K562 (cell line): ENCODE measurements around the gene LAMA1. TPM values are rescaled to one million over a fixed set of nuclear protein-coding genes. Genes with fewer than 3 reads are reported as not detected.

Source experiments
- ATAC-seq: fragments of 200-7000 bp; cut with Tn5 transposase; 3 replicates; pipeline ENCODE4 v1.9.1; 2020; ENCODE audit warnings: moderate library complexity
- BruUV-seq: library from RNA; stranded (reverse); fragments of 400-500 nt; replicated peaks from 2 replicates; lab custom pipeline; 2021; lab: Mats Ljungman, UMichigan
- CTCF ChIA-PET: fragments of 300-600 bp; formaldehyde crosslinking; extraction: SDS; loops from one replicate; lab custom pipeline; 2021; ENCODE audit warnings: low intra/inter-chr PET ratio; lab: Yijun Ruan, JAX
- POLR2A ChIA-PET: fragments of 300-600, 350-650 bp; sonication (Branson Sonifier 250); formaldehyde crosslinking; extraction: SDS; loops from one replicate; lab custom pipeline; 2021; ENCODE audit warnings: antibody characterized with exemption, inconsistent platforms; lab: Yijun Ruan, JAX
- DNase-seq, 4 experiments: peaks; one replicate each; pipeline versions ENCODE4 v3.0.0 to v3.0.0-alpha.2; 2011 to 2018; ENCODE audit warnings: low spot score in 3 of 4, mixed read lengths in 3 of 4; ENCODE audit errors: extremely low read depth in 1 of 4
- FAIRE-seq: peaks from 2 replicates; lab custom pipeline; 2011; peaks lifted over from hg19 to GRCh38; lab: Jason Lieb, UNC
- H2AFZ ChIP-seq: 2 replicates; pipeline ENCODE4 v1.6.0; 2011; ENCODE audit warnings: low read depth, low read length, control low read depth, inconsistent platforms
- H3K27ac ChIP-seq: fragments of 200-600 bp; 3 replicates; pipeline ENCODE4 v1.8.0; 2011; ENCODE audit warnings: low read depth, mild to moderate bottlenecking, control low read depth, inconsistent platforms, low read length, moderate library complexity, mixed read lengths; ENCODE audit errors: extremely low read depth
- H3K27me3 ChIP-seq, 2 experiments: fragments of 300-600 bp in 1 of 2; 2 replicates in 1 of 2; 3 replicates in 1 of 2; pipeline versions ENCODE4 v1.6.0 to v1.8.0; 2011; ENCODE audit warnings: inconsistent platforms in 2 of 2, low read length in 2 of 2, mild to moderate bottlenecking in 1 of 2, mixed read lengths in 1 of 2, moderate library complexity in 1 of 2; ENCODE audit not compliant: control insufficient read depth in 2 of 2, insufficient read depth in 2 of 2
- H3K36me3 ChIP-seq: fragments of 300-600 bp; 3 replicates; pipeline ENCODE4 v1.8.0; 2011; ENCODE audit warnings: mild to moderate bottlenecking, low read length, inconsistent platforms; ENCODE audit not compliant: control insufficient read depth, insufficient read depth
- H3K4me1 ChIP-seq, 2 experiments: fragments of 200-600 bp in 1 of 2; replicated peaks in 1 of 2; 2 replicates in 1 of 2; 3 replicates in 1 of 2; pipeline versions ENCODE4 v1.5.1 to v1.8.0; 2011; ENCODE audit warnings: inconsistent platforms in 2 of 2, low read length in 2 of 2, mild to moderate bottlenecking in 1 of 2, mixed read lengths in 1 of 2, moderate library complexity in 1 of 2; ENCODE audit not compliant: control insufficient read depth in 2 of 2, insufficient read depth in 2 of 2
- H3K4me2 ChIP-seq: 2 replicates; pipeline ENCODE4 v1.6.1; 2011; ENCODE audit warnings: low read length, control low read depth, inconsistent platforms, mixed read lengths; ENCODE audit not compliant: insufficient read depth
- H3K4me3 ChIP-seq: fragments of 200-600 bp; sonication (generic), shearing (Covaris generic); 2 replicates; pipeline ENCODE4 v1.5.1; 2016; ENCODE audit warnings: control low read depth, inconsistent platforms
- H3K79me2 ChIP-seq: fragments of 200-600 bp; 3 replicates; pipeline ENCODE4 v1.8.0; 2011; ENCODE audit warnings: low read length, inconsistent platforms; ENCODE audit not compliant: control insufficient read depth, insufficient read depth
- H3K9ac ChIP-seq, 2 experiments: 2 replicates each; pipeline versions ENCODE4 v1.6.0 to v1.6.1; 2011; ENCODE audit warnings: low read depth in 2 of 2, low read length in 2 of 2, control low read depth in 1 of 2, inconsistent platforms in 1 of 2, mild to moderate bottlenecking in 1 of 2, mixed read lengths in 1 of 2; ENCODE audit not compliant: insufficient read depth in 1 of 2
- H3K9me1 ChIP-seq: one replicate; pipeline ENCODE4 v1.6.0; 2011; ENCODE audit warnings: inconsistent platforms, mild to moderate bottlenecking, low read length, moderate library complexity; ENCODE audit not compliant: control insufficient read depth, insufficient read depth
- H3K9me3 ChIP-seq: replicated peaks from 2 replicates; pipeline ENCODE4 v1.5.1; 2011; ENCODE audit warnings: low read depth, low read length, inconsistent platforms; ENCODE audit not compliant: control insufficient read depth, insufficient read depth
- H4K20me1 ChIP-seq: replicated peaks from 2 replicates; pipeline ENCODE4 v1.6.1; 2011; ENCODE audit warnings: low read length, inconsistent platforms, mixed read lengths; ENCODE audit not compliant: control insufficient read depth, insufficient read depth
- ARID2 ChIP-seq: fragments of 450-650 bp; IDR thresholded peaks from 2 replicates; pipeline ENCODE4 v1.6.1; 2017; ENCODE audit warnings: antibody characterized with exemption, mild to moderate bottlenecking
- BCLAF1 ChIP-seq, 2 experiments: fragments of 450-650 bp in 1 of 2; IDR thresholded peaks; 2 replicates each; pipeline ENCODE4 v1.6.1; 2011 to 2017; ENCODE audit warnings: low read depth in 2 of 2, antibody characterized with exemption in 1 of 2, borderline replicate concordance in 1 of 2, low read length in 1 of 2, mild to moderate bottlenecking in 1 of 2, mixed read lengths in 1 of 2; ENCODE audit not compliant: control insufficient read depth in 1 of 2
- C11orf30 ChIP-seq: fragments of 450-650 bp; IDR thresholded peaks from 2 replicates; pipeline ENCODE4 v1.6.1; 2016; ENCODE audit warnings: low read depth, mild to moderate bottlenecking
- CREB1 ChIP-seq, 2 experiments: sonication (generic) in 1 of 2; formaldehyde crosslinking in 1 of 2; IDR thresholded peaks; 2 replicates each; pipeline versions ENCODE4 v1.6.1 to v1.8.0; 2012 to 2022; ENCODE audit warnings: inconsistent platforms in 1 of 2, mild to moderate bottlenecking in 1 of 2, missing genetic modification reagents in 1 of 2, moderate library complexity in 1 of 2
- DEAF1 ChIP-seq: fragments of 450-650 bp; formaldehyde crosslinking; IDR thresholded peaks from 2 replicates; pipeline ENCODE4 v1.4.0; 2020; ENCODE audit warnings: mild to moderate bottlenecking, moderate library complexity
- FUS ChIP-seq: fragments of 200-400 bp; formaldehyde crosslinking; optimal IDR thresholded peaks from 2 replicates; pipeline ENCODE3; 2017; ENCODE audit warnings: low read depth, low read length
- GATA2 ChIP-seq: sonication (generic); formaldehyde crosslinking; IDR thresholded peaks from 2 replicates; pipeline ENCODE4 v1.4.0; 2020; ENCODE audit warnings: mild to moderate bottlenecking, missing genetic modification reagents
- MAFF ChIP-seq: IDR thresholded peaks from 2 replicates; pipeline ENCODE4 v1.6.1; 2012; ENCODE audit warnings: low read length, improper control_type of control experiment
- PHF21A ChIP-seq: fragments of 450-650 bp; IDR thresholded peaks from 2 replicates; pipeline ENCODE4 v1.6.1; 2017; ENCODE audit warnings: low read depth, borderline replicate concordance
- RB1 ChIP-seq: fragments of 450-650 bp; IDR thresholded peaks from 2 replicates; pipeline ENCODE4 v1.6.1; 2017; ENCODE audit warnings: low read depth, mild to moderate bottlenecking
- SIX5 ChIP-seq, 2 experiments: IDR thresholded peaks; 2 replicates each; pipeline ENCODE4 v1.6.1; 2011; ENCODE audit warnings: low read length in 2 of 2, borderline replicate concordance in 1 of 2, low read depth in 1 of 2, mild to moderate bottlenecking in 1 of 2, moderate library complexity in 1 of 2; ENCODE audit not compliant: insufficient read depth in 1 of 2
- THRA ChIP-seq: fragments of 450-650 bp; IDR thresholded peaks from 2 replicates; pipeline ENCODE4 v1.6.1; 2017; ENCODE audit warnings: mild to moderate bottlenecking, moderate library complexity
- VEZF1 ChIP-seq: fragments of 200-800 bp; sonication (Bioruptor generic); IDR thresholded peaks from 2 replicates; pipeline ENCODE4 v1.6.1; 2017; ENCODE audit warnings: missing genetic modification characterization, missing compliant biosample characterization
- ZNF274 ChIP-seq: IDR thresholded peaks from 2 replicates; pipeline ENCODE4 v1.6.1; 2011; ENCODE audit warnings: low read depth, mild to moderate bottlenecking, low read length, moderate library complexity, borderline replicate concordance
- ZNF316 ChIP-seq: fragments of 450-650 bp; IDR thresholded peaks from 2 replicates; pipeline ENCODE4 v1.6.1; 2016
- ZNF780A ChIP-seq: fragments of 250-450 bp; sonication (Bioruptor Pico); IDR thresholded peaks from 2 replicates; pipeline ENCODE4 v1.5.0; 2021; ENCODE audit warnings: mild to moderate bottlenecking
- in situ Hi-C: fragments of 300-500 bp; cut with MboI; formaldehyde crosslinking; loops from 4 replicates; pipeline ENCODE4 v1.15.0; 2018; ENCODE audit warnings: inconsistent platforms, mixed read lengths
- intact Hi-C: fragments of 100-400 bp; cut with micrococcal nuclease; formaldehyde crosslinking; loops from 2 replicates; pipeline ENCODE4 v1.14.2; 2022
- polyA plus RNA-seq, 8 experiments: library from polyadenylated mRNA; depleted of rRNA in 4 of 8; stranded (reverse) in 5 of 8; unstranded in 3 of 8; fragments of >200 nt; fragmentation: Nextera tagmentation in 2 of 8; fragmentation: Illumina TruSeq in 1 of 8; extraction: Ambion mirVana in 2 of 8; extraction: Trizol in 1 of 8; gene quantifications; 2 replicates each; pipeline versions ENCODE4 v1.2.1 to v1.2.3, GENCODE V29; 2011 to 2014; ENCODE audit warnings: inconsistent platforms in 1 of 8, missing spikeins in 1 of 8
- total RNA-seq, 7 experiments: library from RNA; depleted of rRNA in 6 of 7; stranded (reverse); fragments of >200 nt in 6 of 7; fragmentation: Illumina TruSeq in 2 of 7; extraction: Trizol in 2 of 7; gene quantifications; 2 replicates each; pipeline versions ENCODE4 v1.2.1 to v1.2.3, GENCODE V29; 2011 to 2021; ENCODE audit warnings: low replicate concordance in 1 of 7

Gene LAMA1
- total and polyA plus RNA-seq, 9 of the 15 experiments (the other 6 are each of a cell fraction or from before 2014, with no cell fraction given) = 0.04 TPM; not detected in 8

GRCh38 chr18:7141287-7141686, 23.7 kb upstream of the LAMA1 start:
- Histone ChIP-seq H3K9ac (no peak overlapping the region), H3K27me3 (peaks cover 0 to 3% of the 10 kb centered on the region in 2 experiments; a peak in 1 of 5 replicates), H4K20me1 (no peaks in the 10 kb centered on the region), H3K4me2 (no peak overlapping the region), H3K79me2 (no peaks in the 10 kb centered on the region), H3K27ac (no peak overlapping the region), H3K4me1 (no peaks in the 10 kb centered on the region), H3K36me3 (no peaks in the 10 kb centered on the region), H3K9me3 (no peaks in the 10 kb centered on the region), H3K9me1 (no peaks in the 10 kb centered on the region), H2AFZ (no peak overlapping the region), H3K4me3 (no peak overlapping the region)
- intact Hi-C loops = no loop called here
- FAIRE-seq (no peak), DNase-seq (no peak), ATAC-seq (no peak)
- no TSS peak for BruUV-seq
- CTCF ChIA-PET = no interaction called here
- in situ Hi-C loops = no loop called here
- POLR2A ChIA-PET = no interaction called here
- TF ChIP-seq DEAF1 (CRISPR knock-in tag) (no peak), THRA (no peak), ARID2 (no peak), GATA2 (CRISPR knock-in tag) (no peak), BCLAF1 (IDR thresholded peaks at IDR 0.05; ENCODE audit: borderline replicate concordance in 1 of 2, control insufficient read depth in 1 of 2, low read depth in 2 of 2, low read length in 1 of 2) (no peak), PHF21A (no peak), ZNF274 (no peak), FUS (no peak), VEZF1 (CRISPR knock-in tag) (no peak), ZNF316 (peak; percentile 82), SIX5 (IDR thresholded peaks at IDR 0.05; ENCODE audit: borderline replicate concordance in 1 of 2, insufficient read depth in 1 of 2, low read depth in 1 of 2, low read length in 2 of 2) (no peak), ZNF780A (CRISPR knock-in tag) (no peak), CREB1 (IDR thresholded peaks at IDR 0.05) (no peak), CREB1 (CRISPR knock-in tag; IDR thresholded peaks at IDR 0.05) (no peak), C11orf30 (peak; percentile 53; the same call in 1 of the 2 replicates), MAFF (peak; percentile 51), RB1 (no peak)
